ENCODE measurements around the gene TTLL11. TPM values are rescaled to one million over a fixed set of nuclear protein-coding genes. Genes with fewer than 3 reads are reported as not detected.

The TTLL11 gene
- total RNA-seq, 1 donor from 2014 or later, result 3.6 TPM

- Mint-ChIP-seq H3K27ac (no peak overlapping the region), H3K4me3 (no peak overlapping the region), H3K27me3 (no peaks in the 10 kb centered on the region), H3K36me3 (ENCODE audit: low read depth) (no peaks in the 10 kb centered on the region), H3K9me3 (no peaks in the 10 kb centered on the region), H3K4me1 (peaks cover 21% of the 10 kb centered on the region)
- intact Hi-C loops (cut with micrococcal nuclease), result no loop called here
- ChIA-PET CTCF (no interaction called here), POLR2A (no interaction called here)
- ATAC-seq (ENCODE audit: low read depth) (no peak), DNase-seq (no peak)
- TF ChIP-seq, protein P1, sequence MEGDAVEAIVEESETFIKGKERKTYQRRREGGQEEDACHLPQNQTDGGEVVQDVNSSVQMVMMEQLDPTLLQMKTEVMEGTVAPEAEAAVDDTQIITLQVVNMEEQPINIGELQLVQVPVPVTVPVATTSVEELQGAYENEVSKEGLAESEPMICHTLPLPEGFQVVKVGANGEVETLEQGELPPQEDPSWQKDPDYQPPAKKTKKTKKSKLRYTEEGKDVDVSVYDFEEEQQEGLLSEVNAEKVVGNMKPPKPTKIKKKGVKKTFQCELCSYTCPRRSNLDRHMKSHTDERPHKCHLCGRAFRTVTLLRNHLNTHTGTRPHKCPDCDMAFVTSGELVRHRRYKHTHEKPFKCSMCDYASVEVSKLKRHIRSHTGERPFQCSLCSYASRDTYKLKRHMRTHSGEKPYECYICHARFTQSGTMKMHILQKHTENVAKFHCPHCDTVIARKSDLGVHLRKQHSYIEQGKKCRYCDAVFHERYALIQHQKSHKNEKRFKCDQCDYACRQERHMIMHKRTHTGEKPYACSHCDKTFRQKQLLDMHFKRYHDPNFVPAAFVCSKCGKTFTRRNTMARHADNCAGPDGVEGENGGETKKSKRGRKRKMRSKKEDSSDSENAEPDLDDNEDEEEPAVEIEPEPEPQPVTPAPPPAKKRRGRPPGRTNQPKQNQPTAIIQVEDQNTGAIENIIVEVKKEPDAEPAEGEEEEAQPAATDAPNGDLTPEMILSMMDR (IDR thresholded peaks at IDR 0.05), result no peak
These were observed 237.6 kb downstream of the TTLL11 start for GRCh38 chr9:121855476-121855875.

DNA sequence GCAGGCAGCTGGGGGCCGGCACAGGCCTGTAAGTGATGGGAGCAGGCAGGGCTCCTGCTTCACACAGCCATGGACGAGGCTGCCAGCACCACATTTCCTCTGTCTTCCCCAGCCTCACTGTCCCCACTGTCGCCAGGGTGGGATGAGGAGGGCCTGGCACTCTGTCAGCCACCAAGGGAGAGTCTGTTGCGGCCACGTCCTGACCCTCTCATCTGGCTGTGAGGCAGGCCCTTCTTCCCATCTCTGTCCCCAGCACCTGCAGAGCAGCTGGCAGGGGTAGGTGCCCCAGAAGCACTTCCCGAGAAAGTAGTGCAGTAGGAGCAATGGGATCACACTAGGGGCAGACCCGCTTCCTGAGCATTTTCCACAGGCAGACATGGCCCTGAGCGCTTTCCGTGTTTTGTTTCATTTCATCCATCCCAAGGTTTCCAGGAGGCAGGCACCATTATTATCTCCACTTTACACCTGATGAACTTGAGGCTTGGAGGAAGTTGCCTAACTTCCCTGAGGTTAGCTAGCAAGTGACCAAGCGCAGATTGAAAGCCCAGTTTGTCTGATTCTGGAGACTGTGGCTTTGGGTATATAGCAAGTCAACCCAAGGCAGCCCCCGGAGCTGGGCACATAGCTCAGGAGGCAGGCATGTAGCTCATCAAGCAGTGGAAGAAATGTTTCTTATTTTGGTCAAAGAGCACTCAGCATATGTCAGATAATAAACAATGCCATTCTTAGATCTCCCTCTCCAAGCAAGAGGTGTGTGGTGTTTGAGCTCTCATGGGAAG, 239.3 kb downstream of the TTLL11 start:
- CTCF ChIA-PET, result interaction anchor here (0.7 kb wide), 1 partner anchor 308 kb away, joined by 3 read pairs; no protein-coding TSS in a partner anchor
- no peak for ATAC-seq (ENCODE audit: low read depth)
- POLR2A ChIA-PET, result no interaction called here
- no peak for DNase-seq
- Mint-ChIP-seq H3K27me3 (no peaks in the 10 kb centered on the region), H3K27ac (no peak overlapping the region), H3K36me3 (ENCODE audit: low read depth) (peaks cover 3% of the 10 kb centered on the region), H3K4me3 (no peak overlapping the region), H3K4me1 (peaks cover 5% of the 10 kb centered on the region), H3K9me3 (peaks cover 9% of the 10 kb centered on the region)
- TF ChIP-seq, protein P1 (IDR thresholded peaks at IDR 0.05), result no peak
- intact Hi-C loops (cut with micrococcal nuclease), result no loop called here

- ChIA-PET CTCF (no interaction called here), POLR2A (no interaction called here)
- H3K4me1 Mint-ChIP-seq, result no peaks in the 10 kb centered on the region
- ATAC-seq (ENCODE audit: low read depth) (no peak), DNase-seq (no peak)
- intact Hi-C loops (cut with micrococcal nuclease), result no loop called here
- H3K36me3 Mint-ChIP-seq (ENCODE audit: low read depth), result peaks cover 3% of the 10 kb centered on the region
- H3K9me3 Mint-ChIP-seq, result peaks cover 13% of the 10 kb centered on the region
- no peaks in the 10 kb centered on the region for H3K27me3 Mint-ChIP-seq
- no peak overlapping the region for H3K4me3 Mint-ChIP-seq
- no peak overlapping the region for H3K27ac Mint-ChIP-seq
- TF ChIP-seq, protein P1 (IDR thresholded peaks at IDR 0.05), result no peak
These were observed 240.2 kb downstream of the TTLL11 start for GRCh38 chr9:121852651-121853616.

- ChIA-PET POLR2A (no interaction called here), CTCF (no interaction called here)
- Mint-ChIP-seq H3K4me3 (no peak overlapping the region), H3K4me1 (no peaks in the 10 kb centered on the region), H3K36me3 (ENCODE audit: low read depth) (peaks cover 3% of the 10 kb centered on the region), H3K9me3 (peaks cover 15% of the 10 kb centered on the region), H3K27me3 (no peaks in the 10 kb centered on the region), H3K27ac (no peak overlapping the region)
- ATAC-seq (ENCODE audit: low read depth) (no peak), DNase-seq (no peak)
- intact Hi-C loops (cut with micrococcal nuclease), result no loop called here
- TF ChIP-seq, protein P1 (IDR thresholded peaks at IDR 0.05), result no peak
These were observed 240.9 kb downstream of the TTLL11 start for GRCh38 chr9:121852241-121852640.

DNA sequence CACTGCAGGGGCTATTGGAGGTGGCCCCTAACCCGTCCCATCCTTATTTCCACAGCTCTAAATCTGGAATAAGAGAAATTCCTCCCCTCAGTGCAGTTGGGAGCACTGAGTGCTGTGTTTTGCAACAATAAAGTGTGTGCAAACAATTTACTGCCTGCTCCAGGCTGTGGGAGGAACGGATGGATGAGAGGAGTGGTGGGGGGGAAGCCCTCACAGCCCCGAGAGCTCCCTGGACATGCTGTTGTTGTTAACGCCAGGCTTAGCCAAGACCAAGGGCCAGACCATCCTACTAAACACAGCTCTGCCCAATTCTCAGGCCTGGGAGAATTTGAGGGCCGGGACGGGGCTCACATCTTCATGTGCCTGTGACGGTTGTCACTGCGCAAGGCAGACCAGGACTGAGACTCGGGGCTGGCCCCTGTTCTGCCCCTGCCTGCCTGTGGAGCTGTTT, 241.4 kb downstream of the TTLL11 start:
- ChIA-PET POLR2A (no interaction called here), CTCF (no interaction called here)
- Mint-ChIP-seq H3K27ac (no peak overlapping the region), H3K27me3 (no peaks in the 10 kb centered on the region), H3K36me3 (ENCODE audit: low read depth) (peaks cover 3% of the 10 kb centered on the region), H3K4me3 (no peak overlapping the region), H3K9me3 (peaks cover 15% of the 10 kb centered on the region), H3K4me1 (no peaks in the 10 kb centered on the region)
- ATAC-seq (ENCODE audit: low read depth) (no peak), DNase-seq (no peak)
- TF ChIP-seq, protein P1 (IDR thresholded peaks at IDR 0.05), result no peak
- intact Hi-C loops (cut with micrococcal nuclease), result no loop called here

Measured in activated B cell treated with CpG ODN at 0.5 μM for 24 hours (primary cell).